PFSK-1 (cell line): ENCODE results near the gene PCSK6.

ENCODE experiments used
- FOXP2 ChIP-seq: optimal IDR thresholded peaks from 2 replicates; pipeline ENCODE3; 2011; ENCODE audit warnings: borderline replicate concordance, control low read depth, inconsistent platforms; ENCODE audit not compliant: insufficient read depth; ENCODE audit errors: extremely low read length, extremely low read depth
- POLR2AphosphoS5 ChIP-seq: IDR thresholded peaks from 2 replicates; pipeline ENCODE4 v1.6.1; 2012; ENCODE audit warnings: low read depth, mild to moderate bottlenecking, control low read depth, low read length, moderate library complexity
- SIN3A ChIP-seq: IDR thresholded peaks from 2 replicates; pipeline ENCODE4 v1.6.1; 2012; ENCODE audit warnings: mild to moderate bottlenecking, low read length, moderate library complexity, borderline replicate concordance; ENCODE audit not compliant: insufficient read depth
- TAF1 ChIP-seq: IDR thresholded peaks from 2 replicates; pipeline ENCODE4 v1.6.1; 2012; ENCODE audit warnings: low read length, control low read depth, borderline replicate concordance; ENCODE audit not compliant: insufficient read depth
- TF ChIP-seq, protein P1 (sequence below), 2 experiments: IDR thresholded peaks; 2 replicates each; pipeline versions ENCODE4 v1.6.1 to v1.8.0; 2011 to 2012; ENCODE audit warnings: low read depth in 2 of 2, low read length in 2 of 2, control low read depth in 1 of 2, inconsistent platforms in 1 of 2, mild to moderate bottlenecking in 1 of 2, moderate library complexity in 1 of 2; ENCODE audit not compliant: insufficient read depth in 1 of 2

Gene PCSK6

DNA sequence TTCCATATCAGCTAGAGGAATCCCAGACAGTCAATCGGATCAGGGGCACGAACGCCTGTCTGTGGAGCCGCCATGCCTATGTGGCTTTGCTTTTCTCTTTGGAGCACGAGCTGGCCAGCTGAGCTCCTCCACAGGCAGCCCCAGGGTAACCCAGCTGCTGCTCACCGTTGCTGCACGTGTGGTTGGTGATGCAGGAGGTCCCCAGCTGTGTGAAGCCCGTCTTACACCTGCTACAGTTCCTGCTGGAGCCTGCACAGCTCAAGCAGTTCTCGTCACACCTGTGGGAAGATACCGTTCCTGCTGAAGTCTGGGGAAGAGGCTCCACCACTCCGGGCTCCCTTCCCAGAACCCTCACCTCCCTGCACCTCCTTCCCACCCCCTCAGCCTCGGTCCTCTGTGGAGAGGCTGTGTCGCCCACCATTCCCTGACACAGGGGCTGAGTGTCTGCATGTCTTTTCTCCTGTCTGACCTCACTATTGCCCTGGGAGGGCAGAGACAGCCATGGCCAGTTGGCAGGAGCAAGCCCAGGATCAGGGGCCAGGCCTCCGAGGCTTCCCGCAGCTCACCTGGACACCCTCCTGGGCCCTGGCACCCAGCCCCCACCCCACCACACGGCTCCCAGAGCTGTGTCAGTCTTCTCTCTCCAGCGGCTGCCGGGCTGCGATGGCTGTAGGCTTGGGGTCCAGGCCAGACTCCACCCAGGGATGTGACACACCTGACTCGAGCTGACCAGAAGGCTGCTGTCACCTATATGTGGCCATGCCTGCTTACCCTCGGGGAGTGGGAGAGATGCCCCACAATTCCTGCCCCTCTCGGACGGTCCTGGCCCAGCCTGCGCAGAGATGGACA lies 182.2 kb downstream of the PCSK6 start:
- no peak for TF ChIP-seq TAF1
- TF ChIP-seq POLR2AphosphoS5: no peak
- TF ChIP-seq, protein P1, sequence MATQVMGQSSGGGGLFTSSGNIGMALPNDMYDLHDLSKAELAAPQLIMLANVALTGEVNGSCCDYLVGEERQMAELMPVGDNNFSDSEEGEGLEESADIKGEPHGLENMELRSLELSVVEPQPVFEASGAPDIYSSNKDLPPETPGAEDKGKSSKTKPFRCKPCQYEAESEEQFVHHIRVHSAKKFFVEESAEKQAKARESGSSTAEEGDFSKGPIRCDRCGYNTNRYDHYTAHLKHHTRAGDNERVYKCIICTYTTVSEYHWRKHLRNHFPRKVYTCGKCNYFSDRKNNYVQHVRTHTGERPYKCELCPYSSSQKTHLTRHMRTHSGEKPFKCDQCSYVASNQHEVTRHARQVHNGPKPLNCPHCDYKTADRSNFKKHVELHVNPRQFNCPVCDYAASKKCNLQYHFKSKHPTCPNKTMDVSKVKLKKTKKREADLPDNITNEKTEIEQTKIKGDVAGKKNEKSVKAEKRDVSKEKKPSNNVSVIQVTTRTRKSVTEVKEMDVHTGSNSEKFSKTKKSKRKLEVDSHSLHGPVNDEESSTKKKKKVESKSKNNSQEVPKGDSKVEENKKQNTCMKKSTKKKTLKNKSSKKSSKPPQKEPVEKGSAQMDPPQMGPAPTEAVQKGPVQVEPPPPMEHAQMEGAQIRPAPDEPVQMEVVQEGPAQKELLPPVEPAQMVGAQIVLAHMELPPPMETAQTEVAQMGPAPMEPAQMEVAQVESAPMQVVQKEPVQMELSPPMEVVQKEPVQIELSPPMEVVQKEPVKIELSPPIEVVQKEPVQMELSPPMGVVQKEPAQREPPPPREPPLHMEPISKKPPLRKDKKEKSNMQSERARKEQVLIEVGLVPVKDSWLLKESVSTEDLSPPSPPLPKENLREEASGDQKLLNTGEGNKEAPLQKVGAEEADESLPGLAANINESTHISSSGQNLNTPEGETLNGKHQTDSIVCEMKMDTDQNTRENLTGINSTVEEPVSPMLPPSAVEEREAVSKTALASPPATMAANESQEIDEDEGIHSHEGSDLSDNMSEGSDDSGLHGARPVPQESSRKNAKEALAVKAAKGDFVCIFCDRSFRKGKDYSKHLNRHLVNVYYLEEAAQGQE (IDR thresholded peaks at IDR 0.05; ENCODE audit: insufficient read depth in 1 of 2, low read depth in 2 of 2, low read length in 2 of 2): no peak
- no peak for TF ChIP-seq FOXP2
- TF ChIP-seq SIN3A: no peak

DNA sequence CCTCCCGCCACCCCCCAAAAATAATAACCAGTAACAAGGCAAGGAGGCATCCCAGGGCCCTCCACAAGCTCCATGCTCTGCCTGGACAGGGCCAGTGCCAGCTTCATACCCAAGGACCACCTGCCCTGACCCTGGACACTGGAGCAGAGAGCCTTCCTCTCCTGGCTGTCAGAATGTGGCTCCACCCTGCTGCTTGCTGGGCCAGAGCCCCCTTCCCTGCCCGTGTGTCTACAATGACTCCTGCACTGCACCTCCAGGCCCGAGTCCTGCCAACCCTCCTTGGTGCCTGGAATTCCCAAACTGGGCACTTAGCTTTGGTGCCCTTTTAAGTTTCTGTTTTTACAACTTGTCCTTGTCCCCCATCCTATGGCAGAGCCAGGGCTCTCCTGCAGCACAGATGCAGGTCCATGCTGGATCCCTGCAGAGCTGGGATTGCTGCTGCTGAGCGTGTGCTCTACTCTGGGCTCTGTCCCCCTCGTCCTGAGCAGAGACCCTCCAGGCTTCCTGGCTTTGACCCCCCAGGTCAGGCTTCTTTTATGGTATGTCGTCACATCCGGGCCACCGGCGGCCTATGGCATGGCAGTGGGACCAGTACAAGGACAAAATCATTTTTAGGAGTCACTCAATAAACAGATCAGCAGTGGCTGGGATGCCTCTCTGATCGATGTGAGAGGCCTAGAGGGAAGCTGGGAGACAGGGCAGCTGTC lies 183.0 kb downstream of the PCSK6 start:
- TF ChIP-seq POLR2AphosphoS5 (no peak), TAF1 (no peak)
- TF ChIP-seq, protein P1 (IDR thresholded peaks at IDR 0.05; ENCODE audit: insufficient read depth in 1 of 2, low read depth in 2 of 2, low read length in 2 of 2): no peak

DNA sequence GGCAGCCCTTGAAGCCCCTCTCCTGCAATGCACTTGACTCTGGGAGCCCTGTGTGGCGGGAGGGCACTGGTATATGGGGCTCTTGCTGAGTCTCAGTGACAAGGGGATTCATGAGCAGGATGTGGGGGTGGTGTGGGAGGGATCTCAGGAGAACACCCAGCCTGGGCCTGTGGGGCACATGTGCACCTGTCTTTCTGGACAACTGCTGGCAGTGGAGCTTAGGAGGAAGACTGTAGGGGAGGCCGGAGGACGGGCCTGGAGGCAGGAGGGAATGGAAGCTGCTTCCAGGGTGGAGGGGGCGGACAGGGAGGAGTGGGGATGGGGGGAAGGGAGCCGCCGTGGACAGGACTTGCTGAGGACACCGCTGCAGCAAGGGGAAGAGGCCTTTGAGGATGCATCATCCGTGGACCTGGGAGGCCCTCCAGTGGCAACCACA lies 183.7 kb downstream of the PCSK6 start:
- TF ChIP-seq, protein P1 (IDR thresholded peaks at IDR 0.05; ENCODE audit: insufficient read depth in 1 of 2, low read depth in 2 of 2, low read length in 2 of 2): no peak
- TF ChIP-seq SIN3A (no peak), TAF1 (no peak), POLR2AphosphoS5 (no peak), FOXP2 (no peak)

DNA sequence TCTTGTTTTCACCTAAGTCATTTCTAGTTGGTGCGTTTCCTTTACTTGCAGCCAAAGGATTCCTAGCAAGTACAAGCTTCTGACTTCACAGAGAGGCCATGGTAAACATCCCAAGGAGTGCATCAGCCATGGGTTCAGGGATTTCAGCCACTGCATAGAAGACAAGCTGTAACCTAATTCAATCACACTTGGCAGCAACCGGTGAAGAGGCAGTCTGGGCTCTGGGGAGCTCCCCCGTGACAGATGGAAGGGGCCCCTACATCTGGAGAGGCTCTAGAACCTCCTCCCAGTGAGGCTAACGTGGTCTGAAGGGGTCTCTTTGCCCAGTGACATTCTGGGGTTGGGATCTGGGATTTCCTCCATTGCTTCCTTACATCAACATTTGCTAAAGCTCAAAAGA lies 186.1 kb downstream of the PCSK6 start:
- no peak for TF ChIP-seq POLR2AphosphoS5
- no peak for TF ChIP-seq TAF1
- no peak for TF ChIP-seq SIN3A

DNA sequence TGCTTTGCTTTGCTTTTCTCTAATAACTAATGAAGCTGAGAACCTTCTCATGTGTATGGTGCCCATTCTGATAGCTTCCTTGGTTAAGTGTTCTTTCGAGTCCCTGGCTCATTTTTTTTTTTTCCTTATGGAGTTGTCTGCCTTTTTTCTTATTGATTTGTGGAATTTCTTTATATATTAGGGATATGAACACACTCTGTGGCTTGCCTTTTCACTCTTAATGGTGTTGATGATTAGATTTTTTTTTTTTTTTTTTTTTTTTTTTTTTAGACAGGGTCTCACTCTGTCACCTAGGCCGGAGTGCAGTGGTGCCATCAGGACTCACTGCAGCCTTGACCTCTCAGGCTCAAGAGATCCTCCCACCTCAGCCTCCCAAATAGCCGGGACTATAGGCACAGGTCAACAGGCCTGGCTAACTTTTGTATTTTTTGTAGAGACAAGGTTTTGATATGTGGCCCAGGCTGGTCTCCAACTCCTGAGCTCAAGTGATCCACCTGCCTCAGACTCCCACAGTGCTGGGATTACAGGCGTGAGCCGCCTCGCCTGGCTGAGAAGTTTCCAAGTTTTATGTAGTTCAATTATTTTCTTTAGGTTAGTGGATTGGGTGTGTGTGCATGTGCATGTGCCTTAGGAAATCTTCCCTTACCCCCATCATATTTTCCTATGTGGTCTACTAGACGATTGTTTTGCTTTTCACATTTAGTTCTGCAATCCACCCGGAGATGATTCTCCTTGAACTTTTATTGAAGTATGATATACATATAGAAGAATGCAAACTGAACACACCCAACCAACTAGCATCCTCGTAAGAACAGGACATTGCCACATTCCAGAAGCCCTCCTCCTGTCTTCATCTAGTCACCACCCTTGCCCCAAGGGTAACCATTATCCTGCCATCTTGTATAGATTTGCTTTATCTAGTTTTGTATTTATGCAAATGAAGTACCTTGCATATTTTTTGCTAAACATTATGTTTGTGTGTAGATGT lies 192.8 kb downstream of the PCSK6 start:
- TF ChIP-seq, protein P1 (IDR thresholded peaks at IDR 0.05; ENCODE audit: insufficient read depth in 1 of 2, low read depth in 2 of 2, low read length in 2 of 2): no peak
- no peak for TF ChIP-seq SIN3A
- no peak for TF ChIP-seq POLR2AphosphoS5
- no peak for TF ChIP-seq TAF1
- TF ChIP-seq FOXP2: no peak
